K562 (cell line): ENCODE results near the gene IDH2. TPM values are rescaled to one million over a fixed set of nuclear protein-coding genes. Genes with fewer than 3 reads are reported as not detected.

Experiments used
- ARID3A ChIP-seq: IDR thresholded peaks from 2 replicates; pipeline ENCODE4 v1.6.1; 2012; ENCODE audit warnings: low read depth, low read length, improper control_type of control experiment, borderline replicate concordance
- CBFB ChIP-seq: sonication (generic); formaldehyde crosslinking; IDR thresholded peaks from 2 replicates; pipeline ENCODE4 v1.4.0; 2020; ENCODE audit warnings: mild to moderate bottlenecking, missing genetic modification reagents
- CHCHD3 ChIP-seq: fragments of 250-450 bp; sonication (Bioruptor Pico); IDR thresholded peaks from 2 replicates; pipeline ENCODE4 v2.1.2; 2022; ENCODE audit warnings: mild to moderate bottlenecking
- EP300 ChIP-seq: IDR thresholded peaks from 2 replicates; pipeline ENCODE4 v1.6.1; 2012; ENCODE audit warnings: low read length, improper control_type of control experiment
- FUS ChIP-seq: fragments of 200-400 bp; formaldehyde crosslinking; optimal IDR thresholded peaks from 2 replicates; pipeline ENCODE3; 2017; ENCODE audit warnings: low read depth, low read length
- HCFC1 ChIP-seq: IDR thresholded peaks from 2 replicates; pipeline ENCODE4 v1.6.1; 2012; ENCODE audit warnings: low read depth, low read length, improper control_type of control experiment
- MAFG ChIP-seq: fragments of 450-650 bp; conservative IDR thresholded peaks from 2 replicates; pipeline ENCODE4 v1.6.1; 2016; ENCODE audit warnings: missing genetic modification characterization, missing compliant biosample characterization
- MLLT1 ChIP-seq, 2 experiments: fragments of 450-650 bp; IDR thresholded peaks; 2 replicates each; pipeline ENCODE4 v1.6.1; 2016
- NR2F6 ChIP-seq: fragments of 450-650 bp; formaldehyde crosslinking; IDR thresholded peaks from 2 replicates; pipeline ENCODE4 v1.4.0; 2020; ENCODE audit warnings: mild to moderate bottlenecking
- PHF21A ChIP-seq: fragments of 450-650 bp; IDR thresholded peaks from 2 replicates; pipeline ENCODE4 v1.6.1; 2017; ENCODE audit warnings: low read depth, borderline replicate concordance
- PML ChIP-seq: IDR thresholded peaks from 2 replicates; pipeline ENCODE4 v1.6.1; 2012; ENCODE audit warnings: low read length, inconsistent platforms
- REST ChIP-seq, 2 experiments: fragments of 450-650 bp; formaldehyde crosslinking in 1 of 2; IDR thresholded peaks; 2 replicates each; pipeline versions ENCODE4 v1.4.0 to v1.6.1; 2014 to 2020; ENCODE audit warnings: mild to moderate bottlenecking in 2 of 2, borderline replicate concordance in 1 of 2, low read depth in 1 of 2
- SUPT5H ChIP-seq: fragments of 450-650 bp; IDR thresholded peaks from 2 replicates; pipeline ENCODE4 v1.6.1; 2016
- XRCC5 ChIP-seq: fragments of 200-400 bp; formaldehyde crosslinking; IDR thresholded peaks from 2 replicates; pipeline ENCODE4 v1.6.1; 2017; ENCODE audit warnings: low read depth, mild to moderate bottlenecking, low read length
- ZNF436 ChIP-seq: fragments of 250-450, 450-650 bp; sonication (Bioruptor Pico); formaldehyde crosslinking; IDR thresholded peaks from 2 replicates; pipeline ENCODE4 v1.7.0; 2020; ENCODE audit warnings: mild to moderate bottlenecking
- polyA plus RNA-seq, 8 experiments: library from polyadenylated mRNA; depleted of rRNA in 4 of 8; stranded (reverse) in 5 of 8; unstranded in 3 of 8; fragments of >200 nt; fragmentation: Nextera tagmentation in 2 of 8; fragmentation: Illumina TruSeq in 1 of 8; extraction: Ambion mirVana in 2 of 8; extraction: Trizol in 1 of 8; gene quantifications; 2 replicates each; pipeline versions ENCODE4 v1.2.1 to v1.2.3, GENCODE V29; 2011 to 2014; ENCODE audit warnings: inconsistent platforms in 1 of 8, missing spikeins in 1 of 8
- total RNA-seq, 7 experiments: library from RNA; depleted of rRNA in 6 of 7; stranded (reverse); fragments of >200 nt in 6 of 7; fragmentation: Illumina TruSeq in 2 of 7; extraction: Trizol in 2 of 7; gene quantifications; 2 replicates each; pipeline versions ENCODE4 v1.2.1 to v1.2.3, GENCODE V29; 2011 to 2021; ENCODE audit warnings: low replicate concordance in 1 of 7
- TF ChIP-seq, protein P1 (sequence below): fragments of 250-450 bp; sonication (Bioruptor Pico); IDR thresholded peaks from 2 replicates; pipeline ENCODE4 v1.5.0; 2020; ENCODE audit warnings: mild to moderate bottlenecking, borderline replicate concordance

Gene IDH2
- total and polyA plus RNA-seq, 9 of the 15 experiments (the other 6 are each of a cell fraction or from before 2014, with no cell fraction given): 0.70 to 99.9 (median 59.2) TPM

GRCh38 chr15:90143166-90143655 lies 40.9 kb upstream of the IDH2 start (continued):
- TF ChIP-seq MLLT1 (IDR thresholded peaks at IDR 0.05) (no peak), CHCHD3 (CRISPR knock-in tag) (no peak), HCFC1 (peak; percentile 49; the same call in 1 of the 2 replicates), PML (peak; percentile 88), EP300 (peak; percentile 89), REST (IDR thresholded peaks at IDR 0.05; ENCODE audit: borderline replicate concordance) (peak; percentile 88), REST (CRISPR knock-in tag; IDR thresholded peaks at IDR 0.05; ENCODE audit: low read depth) (no peak), NR2F6 (CRISPR knock-in tag) (no peak), MAFG (no peak), FUS (no peak), CBFB (0 out of 2 replicates have a peak, but pooled peaks have one; percentile 58), ARID3A (no peak), XRCC5 (peak; percentile 86), SUPT5H (no peak), PHF21A (0 out of 2 replicates have a peak, but pooled peaks have one; percentile 81), ZNF436 (CRISPR knock-in tag) (no peak)
- TF ChIP-seq, protein P1, sequence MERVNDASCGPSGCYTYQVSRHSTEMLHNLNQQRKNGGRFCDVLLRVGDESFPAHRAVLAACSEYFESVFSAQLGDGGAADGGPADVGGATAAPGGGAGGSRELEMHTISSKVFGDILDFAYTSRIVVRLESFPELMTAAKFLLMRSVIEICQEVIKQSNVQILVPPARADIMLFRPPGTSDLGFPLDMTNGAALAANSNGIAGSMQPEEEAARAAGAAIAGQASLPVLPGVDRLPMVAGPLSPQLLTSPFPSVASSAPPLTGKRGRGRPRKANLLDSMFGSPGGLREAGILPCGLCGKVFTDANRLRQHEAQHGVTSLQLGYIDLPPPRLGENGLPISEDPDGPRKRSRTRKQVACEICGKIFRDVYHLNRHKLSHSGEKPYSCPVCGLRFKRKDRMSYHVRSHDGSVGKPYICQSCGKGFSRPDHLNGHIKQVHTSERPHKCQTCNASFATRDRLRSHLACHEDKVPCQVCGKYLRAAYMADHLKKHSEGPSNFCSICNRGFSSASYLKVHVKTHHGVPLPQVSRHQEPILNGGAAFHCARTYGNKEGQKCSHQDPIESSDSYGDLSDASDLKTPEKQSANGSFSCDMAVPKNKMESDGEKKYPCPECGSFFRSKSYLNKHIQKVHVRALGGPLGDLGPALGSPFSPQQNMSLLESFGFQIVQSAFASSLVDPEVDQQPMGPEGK (CRISPR knock-in tag): no peak
